Activated T-cell treated with anti-CD3 and anti-CD28 coated beads, Interleukin-2, amount 50 U/mL, for 48 hours (primary cell): ENCODE measurements around the gene XYLT1.

Source experiments
- DNase-seq, 2 experiments: peaks; one replicate each; pipeline ENCODE4 v3.0.0-alpha.2; 2020

XYLT1 gene

DNA sequence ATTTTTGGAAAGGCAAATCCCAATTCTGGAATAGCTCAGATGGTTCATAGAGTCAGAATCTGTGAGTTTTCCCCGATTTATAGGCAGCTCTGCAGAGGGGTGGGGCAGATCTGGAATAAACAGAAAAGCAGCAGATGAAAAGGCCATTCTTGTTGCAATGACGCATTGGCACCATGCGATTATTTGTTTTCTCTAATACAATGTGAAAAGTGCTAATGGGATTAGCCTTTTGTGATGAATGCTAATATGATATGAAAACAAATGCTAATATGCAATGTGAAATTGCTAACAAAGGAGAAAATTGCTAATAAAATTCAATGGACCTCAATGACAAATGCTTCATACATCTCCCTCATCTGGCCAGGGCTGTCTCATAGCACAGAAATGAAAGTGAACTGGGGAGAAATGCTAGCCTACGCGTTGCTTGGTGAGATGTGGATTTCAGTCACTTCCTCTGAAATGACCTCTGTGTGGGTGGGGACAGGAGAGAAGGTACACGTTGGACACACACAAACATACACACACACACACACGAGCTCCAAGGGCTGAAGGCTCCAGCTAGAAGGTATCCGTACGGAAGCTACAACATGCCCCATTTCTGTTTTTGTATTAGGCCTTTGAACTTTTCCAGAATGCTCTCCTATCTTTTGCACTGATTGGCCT is 394.5 kb downstream of the XYLT1 start:
- no peak for DNase-seq

DNA sequence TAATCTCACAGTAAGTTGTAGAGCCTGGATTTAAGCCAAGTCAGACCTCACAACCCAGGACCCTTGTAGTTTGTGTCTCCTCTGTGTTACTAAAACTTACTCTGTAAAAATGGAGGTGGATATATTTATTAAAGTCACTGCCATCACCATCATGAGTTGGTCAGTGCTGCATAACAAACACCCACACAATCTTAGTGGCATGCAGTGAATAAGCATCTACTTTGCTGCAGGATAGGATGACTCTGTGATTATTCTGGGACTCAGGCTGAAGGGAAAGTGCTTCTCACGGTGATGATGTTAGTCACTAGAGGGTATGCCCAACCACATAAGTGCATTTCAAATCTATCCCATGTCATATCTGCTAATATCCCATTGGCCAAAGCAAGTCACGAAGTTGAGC is 398.7 kb downstream of the XYLT1 start:
- DNase-seq = no peak

DNA sequence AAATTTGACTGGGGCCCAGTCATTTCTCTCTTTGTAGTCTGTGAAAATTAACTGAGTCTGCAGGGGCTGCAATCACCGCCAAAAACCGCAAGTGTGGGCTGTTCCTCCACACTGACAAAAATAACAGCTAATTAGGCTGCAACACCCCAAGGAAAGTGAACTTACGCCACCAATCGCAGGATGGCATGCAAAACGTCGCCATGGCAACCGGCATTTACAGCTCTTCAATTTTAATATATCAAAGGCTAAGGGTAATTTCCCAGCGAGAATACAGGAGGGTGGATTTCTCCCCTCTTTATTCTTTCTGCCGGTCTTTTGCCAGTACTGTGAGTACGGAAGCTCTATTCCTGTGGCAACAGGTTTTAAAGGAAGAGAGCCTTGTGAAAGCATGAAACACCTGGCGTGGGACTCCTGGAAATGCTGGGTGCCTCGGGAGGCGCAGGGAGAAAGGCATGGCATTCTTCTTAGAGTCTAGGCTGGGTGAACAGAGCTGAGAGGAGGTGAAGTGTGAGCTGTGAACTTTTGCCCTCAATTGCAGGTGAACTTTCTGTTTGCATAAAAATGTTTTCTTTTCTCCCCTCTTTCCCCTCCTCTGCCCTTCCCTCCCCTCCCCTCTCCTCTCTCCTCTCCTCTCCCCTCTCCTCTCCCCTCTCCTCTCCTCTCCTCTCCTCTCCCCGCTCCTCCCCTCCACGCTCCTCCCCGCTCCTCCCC is 399.7 kb downstream of the XYLT1 start:
- peak; percentile 76 to 81 for DNase-seq

DNA sequence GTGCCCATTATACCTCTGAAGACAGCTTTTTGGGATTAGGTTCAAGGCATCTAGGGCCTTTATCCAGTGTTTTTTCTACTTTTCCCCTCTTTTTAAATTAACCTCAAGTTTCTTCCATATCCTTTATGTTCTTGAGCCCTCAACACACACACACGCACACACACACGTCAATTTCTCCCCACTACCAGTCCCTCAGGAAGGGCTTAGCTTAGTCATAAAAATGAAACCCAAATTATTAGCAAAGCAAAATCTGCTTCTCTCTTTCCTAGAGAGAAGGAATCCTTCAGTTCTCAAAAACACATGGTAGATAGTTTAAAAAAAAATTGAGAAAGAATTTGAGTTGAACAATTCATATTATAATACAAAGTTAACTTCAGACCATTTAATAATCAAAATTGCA is 401.1 kb downstream of the XYLT1 start:
- DNase-seq = no peak

DNA sequence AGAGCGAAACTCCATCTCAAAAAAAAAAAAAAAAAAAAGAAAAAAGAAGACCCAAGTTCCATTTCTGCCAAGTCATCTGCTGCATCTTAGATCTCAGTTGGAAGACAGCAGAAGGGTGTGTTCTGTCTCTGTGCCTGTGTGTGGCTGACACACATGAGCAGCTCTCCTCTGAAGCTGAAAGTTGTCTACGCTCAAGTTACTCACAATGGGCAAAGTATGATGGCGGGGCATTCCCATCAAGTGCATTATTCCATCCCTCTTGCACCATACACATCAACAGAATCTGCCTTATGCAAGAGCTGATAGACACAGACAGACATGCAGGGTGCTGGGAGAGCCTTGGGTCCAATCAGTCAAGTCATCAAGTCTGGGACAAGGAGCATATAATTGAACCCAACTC is 402.2 kb downstream of the XYLT1 start:
- DNase-seq = no peak

DNA sequence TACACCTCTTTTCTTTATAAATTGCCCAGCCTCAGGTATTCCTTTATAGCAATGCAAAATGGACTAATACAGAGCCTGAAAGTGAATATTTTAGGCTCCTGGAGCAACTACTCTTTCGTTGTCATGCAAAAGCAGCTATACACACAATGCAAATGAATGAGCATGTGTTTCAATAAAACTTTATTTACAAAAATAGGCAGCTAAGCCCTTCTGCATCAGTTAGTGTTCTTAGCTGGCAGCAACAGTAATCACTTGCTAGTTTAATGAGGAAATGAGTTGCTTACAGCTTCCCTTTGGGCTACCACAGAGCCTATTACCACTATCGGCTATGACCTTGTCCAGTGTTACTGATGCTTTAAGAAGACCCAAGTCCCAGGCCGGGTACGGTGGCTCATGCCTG is 402.9 kb downstream of the XYLT1 start:
- no peak for DNase-seq

DNA sequence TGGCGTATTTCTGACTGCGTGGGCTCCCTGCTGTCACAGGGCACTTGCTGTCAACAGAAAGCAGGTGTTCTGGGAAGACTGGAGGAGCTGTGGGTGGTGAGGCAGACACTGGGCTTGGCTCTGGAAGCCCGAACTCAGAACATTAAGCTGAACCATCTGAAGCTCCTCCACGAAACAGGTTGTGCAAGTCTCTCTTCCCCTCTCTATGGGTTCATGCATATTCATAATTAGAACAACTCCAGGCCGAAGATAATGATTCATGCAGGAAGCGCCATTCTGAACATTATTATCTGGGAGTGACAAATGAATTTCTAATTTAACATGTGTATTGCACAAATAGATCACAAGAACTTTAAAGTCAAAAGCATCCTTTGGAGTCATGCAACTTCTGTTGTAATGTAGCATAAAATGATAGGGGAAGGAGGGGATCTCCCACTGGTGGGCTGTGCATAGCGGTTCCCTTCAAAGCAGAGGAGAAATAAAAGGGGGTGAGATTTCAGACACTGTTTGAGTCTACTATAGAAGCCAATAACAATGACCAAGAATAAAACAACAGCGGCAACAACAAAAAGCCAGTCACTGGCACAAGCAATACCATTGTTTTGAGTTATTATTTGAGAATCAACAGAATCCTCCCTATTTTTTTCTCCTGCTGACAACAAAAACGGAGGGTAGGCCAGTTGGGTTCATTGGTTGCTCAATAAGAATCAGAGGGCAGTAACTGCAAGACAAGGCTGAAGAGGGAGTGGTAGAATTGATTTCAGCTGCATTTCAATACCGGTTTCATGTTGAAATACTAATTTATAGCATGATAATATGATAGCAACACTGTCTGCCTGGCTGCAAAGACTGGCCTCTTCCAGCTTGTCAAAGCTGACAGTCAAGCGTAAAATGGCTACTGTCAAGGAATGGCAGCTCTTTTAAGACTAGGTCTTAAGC is 407.3 kb downstream of the XYLT1 start:
- no peak for DNase-seq

DNA sequence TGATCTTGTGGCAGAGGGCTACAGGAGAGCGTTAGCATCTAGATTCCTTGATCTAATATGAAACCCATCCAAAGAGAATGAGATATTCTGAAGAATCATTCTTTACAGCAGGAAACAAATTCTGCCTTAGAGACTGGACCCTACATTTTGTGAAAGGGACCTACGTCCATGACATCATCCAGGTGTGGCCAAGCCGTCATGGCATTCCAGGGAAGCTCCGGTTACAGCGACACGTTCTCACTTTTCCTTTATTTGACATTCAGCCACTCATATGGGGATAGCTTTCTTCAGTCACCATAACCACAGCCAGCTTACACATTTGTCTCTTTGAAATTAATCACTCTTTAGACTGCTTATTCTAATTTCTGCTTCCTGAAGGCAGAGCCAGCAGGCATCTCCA is 408.1 kb downstream of the XYLT1 start:
- DNase-seq = no peak

DNA sequence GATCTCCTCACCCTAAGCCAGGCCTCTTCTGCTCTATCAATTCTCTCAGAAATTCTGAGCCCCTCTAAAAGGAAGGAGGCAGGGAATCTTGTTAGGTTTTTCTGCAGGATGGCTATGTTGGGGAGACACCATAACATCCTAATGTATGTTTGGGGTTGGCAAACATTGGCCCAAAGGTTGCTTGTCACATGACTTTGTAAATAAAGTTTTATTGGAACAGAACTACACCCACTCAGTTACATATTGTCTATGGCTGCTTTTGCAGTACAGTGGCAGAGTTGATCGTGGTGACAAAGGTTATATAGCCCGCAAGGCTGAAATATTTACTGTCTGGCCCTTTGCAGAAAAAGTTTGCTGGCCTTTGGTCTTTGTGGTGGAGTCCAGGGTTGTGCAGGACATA is 409.4 kb downstream of the XYLT1 start:
- no peak for DNase-seq

DNA sequence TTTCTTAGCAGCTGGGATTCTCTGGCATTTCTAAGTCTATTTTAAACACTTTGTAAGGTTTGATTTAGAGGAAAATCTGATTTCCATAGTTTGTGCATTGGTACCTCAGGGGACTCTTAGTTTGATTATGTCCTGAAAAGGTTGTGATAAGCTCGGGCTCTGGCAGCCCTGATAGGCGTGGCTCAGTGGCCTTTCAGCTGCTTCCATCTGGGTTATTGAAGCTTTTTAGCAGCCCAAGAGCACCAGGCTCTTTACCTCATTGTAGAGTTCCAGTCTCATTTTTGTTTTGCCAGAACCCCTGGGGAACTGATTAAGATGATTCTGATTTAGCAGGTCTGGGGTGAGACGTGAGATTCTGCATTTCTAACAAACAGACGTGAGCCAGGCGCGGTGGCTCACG is 412.3 kb downstream of the XYLT1 start:
- no peak for DNase-seq

DNA sequence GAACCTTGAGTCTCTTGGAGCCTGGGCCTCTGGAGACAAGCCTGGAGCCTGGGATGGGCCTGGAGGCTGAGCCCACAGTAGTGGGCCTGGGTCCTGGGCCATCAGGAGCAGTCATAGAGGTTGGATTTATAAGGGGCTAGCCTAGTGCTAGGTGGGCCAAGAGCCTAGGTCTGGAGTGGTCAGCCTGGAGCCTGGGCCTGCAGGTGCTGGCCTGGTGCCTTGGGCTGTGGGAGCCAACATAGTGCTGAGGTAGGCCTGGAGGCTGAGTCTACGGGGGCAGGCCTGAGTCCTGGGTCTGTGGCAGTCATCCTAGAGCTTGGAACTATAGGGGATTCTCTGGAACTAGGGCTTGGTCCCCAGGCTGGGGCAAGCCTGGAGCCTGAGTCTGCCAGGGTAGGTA is 414.1 kb downstream of the XYLT1 start:
- DNase-seq = no peak

DNA sequence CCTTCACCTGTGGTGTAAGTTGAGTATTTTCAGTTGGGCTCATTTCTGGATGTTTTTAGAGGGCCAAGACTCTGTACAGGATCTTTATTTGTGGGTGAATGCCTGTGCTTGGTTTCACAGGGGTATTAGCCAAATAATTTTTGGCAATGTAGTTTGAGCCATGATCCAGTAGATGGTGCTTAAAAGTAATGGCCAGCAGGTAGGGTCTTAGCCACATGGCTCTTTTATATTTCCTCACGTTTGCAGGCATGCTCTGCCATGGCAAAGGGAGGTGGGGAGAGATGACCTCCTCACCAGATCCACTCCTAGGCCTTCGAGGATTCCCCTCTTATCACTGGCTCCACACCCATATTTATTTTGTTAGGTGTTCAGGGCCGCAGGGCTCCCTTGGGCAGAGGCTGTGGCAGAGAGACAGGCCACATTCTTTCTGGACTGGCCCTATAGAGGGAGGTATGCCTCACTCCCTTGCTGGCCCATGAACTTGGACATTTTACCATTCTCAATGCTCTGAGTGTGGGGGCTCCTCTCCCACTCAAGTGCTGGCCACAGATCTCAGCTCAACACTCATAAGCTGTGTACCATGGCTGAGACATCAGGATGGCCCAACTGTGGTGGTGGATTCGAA is 417.1 kb downstream of the XYLT1 start:
- DNase-seq = no peak
